Spleen (tissue), 7 donors: ENCODE data around the gene SAMD9L.

Source experiments
- POLR2A ChIP-seq, 3 donors: fragments of 450-650 bp; IDR thresholded peaks; one replicate each; pipeline ENCODE4 v1.5.1; 2017; ENCODE audit warnings: antibody characterized with exemption in 3 of 3, mild to moderate bottlenecking in 1 of 3
- POLR2AphosphoS5 ChIP-seq, 3 donors: sonication (generic); formaldehyde crosslinking; IDR thresholded peaks; one replicate each; pipeline ENCODE4 v1.5.1; 2017; ENCODE audit warnings: antibody characterized with exemption in 3 of 3
- TF ChIP-seq, protein P1 (sequence below), 11 experiments: fragments of 200-600 bp in 7 of 11; fragments of 450-650 bp in 4 of 11; sonication (generic) in 4 of 11; IDR thresholded peaks in 8 of 11; conservative IDR thresholded peaks in 3 of 11; 1 replicate in 7 of 11; 2 replicates in 4 of 11; pipeline versions ENCODE4 v1.4.0 to v1.8.0; 2016 to 2021; ENCODE audit warnings: antibody characterized with exemption in 11 of 11, inconsistent platforms in 4 of 11, mild to moderate bottlenecking in 1 of 11
- donor health status: DM: no; HTN: no; CAD: no; lungs with moderate emphysema.
- donor health status: DM: no; HTN: no; CAD: no.
- donor health status: DM: no; HTN: no; CAD: no.

GRCh38 chr7:93138576-93138975 lies 9.6 kb downstream of the SAMD9L start:
- TF ChIP-seq, protein P1, sequence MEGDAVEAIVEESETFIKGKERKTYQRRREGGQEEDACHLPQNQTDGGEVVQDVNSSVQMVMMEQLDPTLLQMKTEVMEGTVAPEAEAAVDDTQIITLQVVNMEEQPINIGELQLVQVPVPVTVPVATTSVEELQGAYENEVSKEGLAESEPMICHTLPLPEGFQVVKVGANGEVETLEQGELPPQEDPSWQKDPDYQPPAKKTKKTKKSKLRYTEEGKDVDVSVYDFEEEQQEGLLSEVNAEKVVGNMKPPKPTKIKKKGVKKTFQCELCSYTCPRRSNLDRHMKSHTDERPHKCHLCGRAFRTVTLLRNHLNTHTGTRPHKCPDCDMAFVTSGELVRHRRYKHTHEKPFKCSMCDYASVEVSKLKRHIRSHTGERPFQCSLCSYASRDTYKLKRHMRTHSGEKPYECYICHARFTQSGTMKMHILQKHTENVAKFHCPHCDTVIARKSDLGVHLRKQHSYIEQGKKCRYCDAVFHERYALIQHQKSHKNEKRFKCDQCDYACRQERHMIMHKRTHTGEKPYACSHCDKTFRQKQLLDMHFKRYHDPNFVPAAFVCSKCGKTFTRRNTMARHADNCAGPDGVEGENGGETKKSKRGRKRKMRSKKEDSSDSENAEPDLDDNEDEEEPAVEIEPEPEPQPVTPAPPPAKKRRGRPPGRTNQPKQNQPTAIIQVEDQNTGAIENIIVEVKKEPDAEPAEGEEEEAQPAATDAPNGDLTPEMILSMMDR (IDR thresholded peaks at IDR 0.05 in 8 of 11, conservative IDR thresholded peaks at IDR 0.05 in 3 of 11): no peak
- no peak for TF ChIP-seq POLR2A (IDR thresholded peaks at IDR 0.05)
- no peak for TF ChIP-seq POLR2AphosphoS5 (IDR thresholded peaks at IDR 0.05)
